HG02759 (cell line): ENCODE data around the gene OXER1.
A peak's percentile ranks its signal among the peaks of the same experiment; 100 is the strongest.

ENCODE experiments used
- ATAC-seq: cut with Tn5 transposase; IDR thresholded peaks from one replicate; pipeline ENCODE4 v1.9.1; 2021; ENCODE audit warnings: mild to moderate bottlenecking, moderate library complexity; ENCODE audit not compliant: unreplicated experiment

Gene OXER1

DNA sequence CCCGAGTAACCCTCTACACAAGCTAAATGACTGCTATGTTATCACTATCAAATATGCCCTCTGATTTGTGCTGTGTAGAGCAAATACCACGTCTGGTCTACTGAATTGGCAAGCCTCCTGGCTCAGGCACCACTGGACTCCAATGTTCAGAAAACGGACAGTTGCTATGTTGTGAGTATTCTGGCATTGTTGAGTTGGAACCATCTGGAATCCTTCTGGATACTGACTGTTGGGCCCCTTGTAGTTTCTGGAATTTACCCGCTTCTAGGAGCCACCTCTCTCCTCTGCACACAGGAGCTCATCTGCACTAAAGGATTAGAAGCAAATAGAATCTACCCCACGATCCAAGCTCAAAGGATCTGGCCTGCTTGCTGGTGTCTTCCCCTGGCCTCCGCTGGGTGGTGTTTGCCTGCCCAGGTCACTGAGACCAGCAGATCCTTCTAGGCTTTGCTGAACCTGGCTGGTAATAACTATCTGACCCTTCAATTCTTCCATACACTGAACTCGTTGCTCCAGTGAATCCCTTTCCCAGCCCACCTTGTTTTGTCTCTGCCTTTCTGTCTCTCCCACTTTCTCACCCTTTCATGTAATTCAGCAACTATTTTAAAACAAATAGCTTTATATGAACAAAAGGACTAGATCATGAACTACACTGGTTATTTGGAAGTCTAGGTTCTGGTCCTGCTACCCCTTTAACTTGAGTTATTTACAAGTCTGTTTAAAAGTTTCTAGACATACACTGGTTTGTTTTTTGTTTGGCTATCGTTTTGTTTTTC, 30.5 kb upstream of the OXER1 start:
- ATAC-seq, result no peak

- ATAC-seq, result no peak
Measured at GRCh38 chr2:42793334-42794270, 29.7 kb upstream of the OXER1 start.

DNA sequence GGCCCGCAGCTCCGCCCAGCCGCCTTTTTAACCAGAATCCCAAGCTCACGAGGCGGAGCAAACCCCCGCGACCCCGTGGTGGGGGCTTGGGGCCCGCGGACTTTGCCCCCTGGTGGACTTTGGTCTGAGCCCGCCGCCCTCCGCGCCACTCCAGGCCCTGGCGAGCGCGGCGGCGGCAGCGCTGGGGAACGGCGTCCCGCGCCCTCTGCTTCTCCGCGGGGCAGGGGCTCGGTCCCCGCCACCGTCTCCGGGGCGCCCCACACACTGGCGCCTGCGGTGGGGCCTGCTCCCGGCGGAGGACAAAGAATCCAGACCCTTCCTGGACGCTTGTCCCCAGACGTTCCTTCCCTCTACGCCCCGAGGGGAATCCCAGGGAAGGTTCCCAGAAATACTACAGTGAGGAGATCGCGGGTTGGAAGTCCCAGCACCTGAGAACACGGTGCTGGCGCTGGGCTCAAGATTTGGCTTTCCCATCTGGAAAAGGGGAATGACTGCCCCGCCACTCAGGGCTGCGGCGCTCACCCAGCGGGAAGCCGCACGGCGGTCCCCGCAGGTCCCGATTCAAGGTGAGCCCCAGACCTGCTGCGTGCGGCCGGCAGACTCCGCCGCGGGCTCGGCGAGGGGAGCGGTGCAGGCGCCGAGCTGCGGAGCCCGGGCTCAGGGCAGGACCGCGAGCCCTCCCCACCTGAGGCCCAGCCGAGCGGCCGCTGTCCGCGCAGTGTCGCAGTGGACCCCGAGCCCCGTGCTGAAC, 28.8 kb upstream of the OXER1 start, which contains the start of gene HAAO:
HAAO (minus strand) TSS at position 1 of the 751 bp plus-strand sequence. CDS start 47 bp downstream, outside the sequence.
- ATAC-seq, result peak; percentile 48

DNA sequence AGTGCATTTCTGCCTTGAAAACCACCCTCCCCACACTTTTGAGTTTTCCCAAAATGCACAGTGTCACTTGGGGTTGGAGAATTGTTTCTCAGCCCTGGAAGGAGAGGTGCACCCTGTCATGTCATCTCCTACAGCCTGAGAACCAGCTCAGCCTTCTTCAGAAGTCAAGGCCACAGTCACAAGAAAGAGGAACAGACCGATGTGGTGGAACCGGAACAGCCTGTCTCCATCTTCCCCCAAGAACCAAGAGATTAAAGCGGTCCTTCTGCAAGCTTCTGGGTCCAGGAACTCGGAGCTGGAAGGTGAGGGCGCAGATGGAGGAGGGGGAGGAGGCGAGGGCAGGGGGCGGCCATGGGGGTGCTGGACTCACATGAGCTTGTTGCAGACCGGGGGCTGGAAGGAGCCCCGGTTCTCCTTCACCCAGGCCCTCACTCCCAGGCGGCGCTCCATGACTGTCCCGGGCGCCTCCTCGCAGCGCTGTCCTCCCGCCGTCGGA, 28.2 kb upstream of the OXER1 start:
- ATAC-seq, result peak; percentile 2

DNA sequence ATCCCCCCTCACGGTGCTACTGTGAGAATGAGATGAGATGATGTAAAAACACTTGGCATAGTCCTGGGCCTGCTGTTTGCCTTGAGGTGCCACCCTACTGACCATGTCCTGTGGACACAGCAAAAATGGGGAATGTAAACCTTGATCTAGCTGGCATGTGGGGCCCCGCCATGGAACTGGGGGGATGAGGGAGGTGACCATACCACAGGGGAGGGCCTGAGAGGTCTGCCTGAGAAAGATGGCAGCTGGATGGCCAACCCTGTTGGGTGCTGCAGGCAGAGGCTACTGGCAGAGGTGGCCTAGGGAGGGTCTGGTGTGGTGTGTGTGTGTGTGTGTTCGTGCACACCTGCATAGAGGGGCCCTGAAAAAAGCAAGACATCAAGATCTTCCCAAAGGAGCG, 27.7 kb upstream of the OXER1 start:
- no peak for ATAC-seq

- no peak for ATAC-seq
Measured at GRCh38 chr2:42789751-42790150, 25.8 kb upstream of the OXER1 start.

- no peak for ATAC-seq
Measured at GRCh38 chr2:42788882-42789281, 24.9 kb upstream of the OXER1 start.

DNA sequence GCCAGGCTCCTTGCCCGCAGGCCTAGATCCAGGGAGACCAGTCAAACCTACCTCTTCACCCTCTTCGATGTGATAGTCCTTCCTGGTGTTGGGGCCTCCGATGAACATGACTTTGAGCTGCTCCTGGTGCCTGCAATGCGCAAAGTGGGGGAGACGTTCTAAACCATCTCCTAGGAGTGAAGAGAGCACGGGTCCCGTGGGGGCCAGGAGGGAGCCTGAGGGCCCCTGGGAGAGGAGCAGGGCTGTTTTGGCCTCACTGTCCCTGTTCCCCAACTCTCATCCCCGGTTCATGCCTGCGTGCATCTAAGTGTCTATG, 24.5 kb upstream of the OXER1 start:
- no peak for ATAC-seq

- no peak for ATAC-seq
Measured at GRCh38 chr2:42787788-42788477, 24.0 kb upstream of the OXER1 start.

GRCh38 chr2:42787424-42787787, 23.5 kb upstream of the OXER1 start:
- ATAC-seq, result no peak

DNA sequence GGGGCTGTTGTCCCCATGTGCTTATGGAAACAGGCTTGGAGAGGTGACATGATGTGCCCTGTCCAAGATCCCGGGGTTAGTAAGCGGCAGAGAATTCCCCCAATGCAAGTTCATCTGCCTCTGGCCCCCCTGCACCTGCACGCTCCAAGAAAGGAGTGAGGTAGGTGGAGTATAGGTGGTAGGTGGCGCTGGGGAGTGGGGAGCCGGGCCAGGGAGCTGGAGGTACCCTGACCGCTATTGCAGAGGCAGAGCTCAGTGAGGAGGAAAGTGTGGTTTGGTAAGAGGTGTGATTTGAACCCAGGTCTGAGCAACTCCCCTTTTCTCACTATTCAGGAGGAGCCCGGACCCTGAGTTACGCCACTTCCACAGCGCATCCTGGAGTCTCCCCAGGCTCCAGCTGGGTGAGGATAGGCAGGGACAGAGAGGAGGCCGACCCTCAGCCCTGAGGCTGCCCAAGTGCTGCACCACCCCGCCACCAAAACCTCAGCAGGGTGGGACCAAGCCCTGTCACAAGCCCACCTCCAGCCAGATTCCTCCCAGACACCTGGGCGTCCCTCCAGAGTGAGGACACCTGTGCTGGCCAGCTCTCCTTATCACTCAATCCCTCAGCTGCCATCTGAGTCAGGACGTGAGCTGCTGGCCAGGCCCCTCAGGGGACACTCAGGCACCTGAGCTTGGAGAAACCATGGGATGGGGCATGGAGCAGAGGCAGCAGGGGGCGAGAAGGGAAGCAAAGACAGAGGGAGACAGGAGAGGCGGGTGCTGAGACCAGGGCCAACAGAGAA, 22.8 kb upstream of the OXER1 start:
- no peak for ATAC-seq

GRCh38 chr2:42784204-42784880, 20.4 kb upstream of the OXER1 start:
- ATAC-seq, result no peak

DNA sequence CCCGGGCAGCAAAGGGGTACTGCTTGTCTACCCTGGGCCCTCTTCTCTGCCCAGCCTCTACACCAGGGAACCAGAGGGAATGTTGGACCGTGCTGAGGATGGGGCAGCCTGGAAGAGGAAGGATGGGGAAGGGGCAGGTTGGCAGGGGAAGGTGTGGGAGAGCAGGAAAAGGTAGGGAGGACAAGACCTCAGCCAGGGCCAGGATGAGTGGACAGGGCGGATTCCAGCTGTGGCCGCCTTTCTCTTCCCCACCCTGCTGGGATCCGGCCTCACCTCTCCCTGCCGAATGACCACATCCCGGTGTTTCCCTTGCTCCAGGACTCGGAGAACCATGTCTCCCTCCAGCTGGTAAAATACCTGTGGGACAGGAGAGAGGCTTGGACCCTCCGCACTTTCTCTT, 19.6 kb upstream of the OXER1 start:
- ATAC-seq, result no peak

GRCh38 chr2:42781181-42781580, 17.2 kb upstream of the OXER1 start:
- ATAC-seq, result no peak

- no peak for ATAC-seq
Measured at GRCh38 chr2:42777883-42778805, 14.2 kb upstream of the OXER1 start.

- no peak for ATAC-seq
Measured at GRCh38 chr2:42775810-42776209, 11.9 kb upstream of the OXER1 start.

DNA sequence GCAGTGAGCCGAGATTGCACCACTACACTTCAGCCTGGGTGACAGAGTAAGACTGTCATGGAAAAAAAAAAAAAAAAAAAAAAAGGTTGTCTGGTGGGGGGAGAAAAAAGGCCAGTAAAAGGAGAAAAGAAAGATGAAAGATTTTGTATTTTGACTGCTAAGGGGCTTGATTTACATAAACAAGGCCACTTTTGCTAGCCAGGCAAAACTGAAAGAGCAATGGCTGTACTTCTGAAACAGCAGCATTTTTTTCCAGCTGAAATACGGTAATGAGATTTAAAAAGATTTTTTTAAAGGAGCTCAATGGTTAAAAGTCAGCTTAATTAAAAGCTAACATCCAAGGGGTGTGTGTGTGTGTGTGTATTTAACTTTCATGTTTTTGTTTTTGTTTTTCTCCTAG, 11.3 kb upstream of the OXER1 start:
- ATAC-seq, result no peak

- ATAC-seq, result no peak
Measured at GRCh38 chr2:42771546-42772153, 7.7 kb upstream of the OXER1 start.
